ENCODE data around the gene MYBPC2. TPM values are rescaled to one million over a fixed set of nuclear protein-coding genes. Genes with fewer than 3 reads are reported as not detected.
"Not testable (repeated sequence)": the region's sequence is repeated elsewhere in the genome, so short reads cannot be mapped to it uniquely, and the experiment has no call there.

The MYBPC2 gene
- 0.37 TPM for polyA plus RNA-seq
- long read RNA-seq, donor 1: 0 reads
- long read RNA-seq, donor 2: 0 reads
- long read RNA-seq, donor 3: 0 reads
- long read RNA-seq, donor 4: 0 reads
- long read RNA-seq, donor 5: 0 reads
- long read RNA-seq, donor 6: 0 reads
- long read RNA-seq, donor 7: 0 reads
- long read RNA-seq, donor 8, partial matches to known transcripts: 0 of 1 reads
- long read RNA-seq, donor 8, other reads (novel, unspliced or antisense): 0 of 1 reads
- long read RNA-seq, donor 9: 0 reads
- long read RNA-seq, donor 10: 0 reads
- long read RNA-seq, donor 11: 0 reads

DNA sequence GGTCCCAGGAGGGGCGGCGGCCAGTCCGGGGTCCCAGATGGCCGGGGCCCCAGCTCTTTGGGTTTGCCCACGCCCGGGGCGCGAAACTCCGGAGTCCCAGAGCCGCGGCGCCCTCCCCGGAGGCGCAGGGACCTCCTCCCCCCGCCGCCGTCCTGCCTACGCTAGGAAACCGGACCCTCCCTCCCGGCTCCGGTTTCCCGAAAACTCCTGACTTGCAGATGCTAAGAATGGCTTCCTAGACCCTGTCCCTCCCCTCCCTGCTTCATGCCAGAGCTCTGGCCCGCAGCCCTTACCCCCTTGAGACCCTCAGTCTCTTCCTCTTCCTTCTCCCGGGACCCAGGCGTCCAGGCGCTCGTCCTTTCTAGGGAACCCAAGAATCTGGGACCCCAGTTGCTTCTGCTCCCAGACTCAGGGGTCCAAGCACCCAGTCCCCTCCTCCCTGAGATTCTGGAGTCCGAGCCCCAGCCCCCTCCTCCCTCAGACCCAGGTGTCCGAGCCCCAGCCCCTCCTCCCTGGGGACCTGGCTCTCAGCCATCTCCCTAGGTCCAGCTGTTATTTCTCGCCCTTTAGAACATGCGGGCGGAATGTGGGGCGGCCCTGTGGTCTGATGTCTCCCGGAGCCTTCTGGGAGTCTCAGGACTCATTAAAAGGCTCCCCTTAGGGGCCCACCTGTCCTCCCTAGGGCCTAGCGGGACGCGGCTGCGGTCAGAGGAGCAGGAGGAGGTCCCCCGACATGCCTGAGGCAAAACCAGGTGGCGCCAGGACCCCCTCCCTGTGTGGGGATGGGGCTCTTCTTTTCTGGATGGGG is at the start of gene MYBPC2:
Gene MYBPC2, plus strand, starts transcription at position 672 of the 808 bp plus-strand sequence. Its CDS starts 62 bp downstream, at position 734.
- no CpG with 5 or more reads among the region's 40 CpGs for WGBS (ENCODE audit: insufficient coverage, low lambda C conversion rate)
- Histone ChIP-seq H3K9me3 (ENCODE audit: control insufficient read depth, low read depth, low read length) (no peaks in the 10 kb centered on the region), H3K27ac (ENCODE audit: low read length) (no peak within 1 kb of the TSS), H3K27me3 (ENCODE audit: control insufficient read depth, insufficient read depth, low read length) (peaks cover 56% of the 10 kb centered on the region), H3K4me1 (ENCODE audit: control insufficient read depth, insufficient read depth, low read length) (peaks cover 14% of the 10 kb centered on the region), H3K36me3 (ENCODE audit: control insufficient read depth, insufficient read depth, low read length) (no peaks in the 10 kb centered on the region), H3K4me3 (ENCODE audit: low read length) (peak within 1 kb of the TSS; percentile 57)
- peak; percentile 45 to 47 for DNase-seq

DNA sequence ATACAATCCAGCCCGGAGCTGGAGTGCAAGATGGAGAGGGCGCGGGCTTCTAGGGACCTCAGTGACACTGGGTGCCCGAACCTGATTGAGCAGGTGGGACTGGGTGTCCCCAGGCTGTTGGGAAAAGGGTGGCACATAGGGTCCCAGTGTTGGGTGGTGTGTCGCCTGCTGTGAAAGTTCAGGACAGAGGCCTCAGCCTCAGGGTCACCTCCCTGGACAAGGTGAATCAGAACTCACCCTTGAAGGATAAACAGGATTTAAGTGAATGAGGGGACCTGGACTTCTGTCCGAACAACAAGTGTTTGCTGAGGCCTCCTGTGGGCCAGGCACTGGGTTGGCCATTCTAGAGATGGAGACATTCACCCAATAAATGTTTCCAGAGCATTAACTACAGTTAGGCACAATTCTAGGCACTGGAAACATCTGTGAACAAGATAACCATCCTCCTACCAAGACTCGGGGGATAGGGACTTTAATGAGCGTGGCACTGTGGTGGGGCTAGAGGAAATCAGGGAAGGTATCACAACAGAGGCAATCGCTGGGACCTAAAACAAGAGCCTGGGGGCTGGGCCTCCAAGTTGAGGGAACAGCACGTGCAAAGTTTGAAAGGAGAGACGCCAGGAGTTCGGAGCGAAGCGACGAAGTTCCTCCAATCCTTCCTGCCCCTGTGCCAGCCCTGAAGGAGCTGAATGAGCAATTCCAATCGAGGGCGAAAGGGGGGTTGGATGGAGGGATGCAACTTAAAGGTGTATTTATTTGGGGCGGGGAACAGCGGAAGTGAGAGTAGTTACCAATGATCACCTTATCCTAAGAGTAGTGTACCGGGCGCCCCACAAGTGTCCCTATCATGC is 49.5 kb upstream of the MYBPC2 start:
- H3K4me1 ChIP-seq (ENCODE audit: control insufficient read depth, insufficient read depth, low read length): peaks cover 18% of the 10 kb centered on the region
- H3K4me3 ChIP-seq (ENCODE audit: low read length): peak overlapping the region; percentile 74
- peaks cover 53% of the 10 kb centered on the region for H3K36me3 ChIP-seq (ENCODE audit: control insufficient read depth, insufficient read depth, low read length)
- WGBS (ENCODE audit: insufficient coverage, low lambda C conversion rate): no CpG with 5 or more reads among the region's 21 CpGs
- H3K27ac ChIP-seq (ENCODE audit: low read length): peak overlapping the region; percentile 80
- H3K27me3 ChIP-seq (ENCODE audit: control insufficient read depth, insufficient read depth, low read length): no peaks in the 10 kb centered on the region
- H3K9me3 ChIP-seq (ENCODE audit: control insufficient read depth, low read depth, low read length): no peaks in the 10 kb centered on the region
- no peak for DNase-seq

DNA sequence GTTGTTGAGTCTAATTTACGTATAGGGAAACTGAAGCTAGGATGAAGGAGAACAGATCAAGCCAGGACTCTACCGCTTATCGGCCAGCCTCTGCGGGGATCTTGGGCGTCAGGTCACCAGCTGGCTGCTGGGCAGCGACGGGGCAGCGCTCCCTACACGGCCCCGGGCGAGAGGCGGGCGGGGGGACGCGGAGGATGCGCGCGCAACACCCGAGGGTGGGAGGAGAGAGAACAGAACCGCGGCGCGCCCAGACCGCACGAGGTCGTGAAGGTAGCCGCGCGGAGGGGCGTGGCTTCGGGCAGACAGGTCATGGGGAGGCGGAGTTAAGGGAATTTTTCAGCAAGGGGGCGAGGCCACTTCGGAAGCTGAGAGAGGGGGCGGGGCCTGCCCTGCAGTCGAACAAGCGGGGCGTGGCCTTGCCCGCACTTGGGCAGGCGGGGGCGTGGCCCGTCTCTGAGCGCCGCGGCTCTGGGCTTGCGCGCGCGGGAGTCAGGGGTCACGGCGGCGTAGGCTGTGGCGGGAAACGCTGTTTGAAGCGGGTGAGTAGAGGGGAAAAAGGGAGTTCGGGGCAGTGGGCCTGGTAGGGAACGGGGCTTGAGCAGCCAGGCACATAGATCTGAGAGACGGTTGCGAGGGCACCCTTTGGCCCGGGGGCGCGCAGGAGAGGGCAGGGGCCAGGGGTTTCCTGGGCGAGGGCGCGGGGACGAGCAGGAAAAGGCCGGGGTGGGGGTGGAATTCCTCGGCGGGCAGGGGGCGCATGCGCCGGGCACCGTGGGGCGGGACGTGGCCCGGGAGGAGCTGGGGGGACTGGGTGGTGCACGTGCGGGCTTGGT is 48.6 kb upstream of the MYBPC2 start, which contains the start of gene POLD1:
Gene POLD1, plus strand, starts transcription at position 496 of the 833 bp plus-strand sequence. CDS start 14,505 bp downstream, outside the sequence.
- Histone ChIP-seq H3K27me3 (ENCODE audit: control insufficient read depth, insufficient read depth, low read length) (no peaks in the 10 kb centered on the region), H3K4me1 (ENCODE audit: control insufficient read depth, insufficient read depth, low read length) (peaks cover 18% of the 10 kb centered on the region), H3K4me3 (ENCODE audit: low read length) (peak within 1 kb of the TSS; percentile 74), H3K27ac (ENCODE audit: low read length) (peak within 1 kb of the TSS; percentile 80), H3K9me3 (ENCODE audit: control insufficient read depth, low read depth, low read length) (no peaks in the 10 kb centered on the region), H3K36me3 (ENCODE audit: control insufficient read depth, insufficient read depth, low read length) (peaks cover 45% of the 10 kb centered on the region)
- DNase-seq: peak; percentile 97 to 99
- WGBS (ENCODE audit: insufficient coverage, low lambda C conversion rate): 10% methylated on average over 2 of the region's 78 CpGs

DNA sequence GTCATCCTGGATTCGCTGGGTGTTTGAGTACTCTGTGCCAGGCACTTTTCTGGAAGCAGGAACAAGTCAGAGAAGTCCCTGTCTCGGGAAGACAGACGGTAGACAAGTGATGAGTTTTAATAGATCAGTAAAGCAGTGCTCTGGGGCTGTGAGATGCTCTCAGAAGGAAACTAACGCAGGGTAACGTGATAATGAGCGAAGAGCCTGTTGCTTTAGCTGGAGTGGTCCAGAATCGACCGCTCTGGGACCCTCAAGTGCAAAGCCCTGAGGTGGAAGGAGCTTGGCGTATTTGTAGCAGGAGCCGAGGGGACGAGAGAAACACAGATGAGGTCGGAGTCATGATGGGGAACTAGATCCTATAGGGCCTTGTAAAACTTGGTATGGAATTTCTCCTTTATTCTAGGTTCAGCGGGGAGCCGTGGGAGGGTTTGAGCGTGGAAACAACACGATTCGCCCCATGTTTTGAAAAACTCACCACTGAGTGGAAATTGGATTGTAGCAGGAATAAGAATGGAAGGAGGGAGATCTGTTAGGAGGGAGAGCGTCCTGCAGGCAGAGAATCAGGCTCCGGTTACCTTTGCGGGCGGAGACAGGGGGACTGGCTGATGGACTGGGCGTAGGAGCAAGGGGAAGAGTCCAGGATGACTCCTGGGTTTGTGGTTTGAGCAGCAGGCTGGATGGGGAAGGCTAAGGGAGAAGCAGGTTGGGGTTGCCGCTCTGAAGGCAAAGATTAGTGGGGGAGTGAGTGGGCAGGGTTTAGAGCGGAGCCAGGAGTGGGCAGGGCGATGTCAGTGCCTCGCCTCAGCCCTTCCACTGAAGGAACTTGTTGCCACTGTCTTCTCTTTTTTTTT is 47.8 kb upstream of the MYBPC2 start:
- WGBS (ENCODE audit: insufficient coverage, low lambda C conversion rate): no CpG with 5 or more reads among the region's 26 CpGs
- Histone ChIP-seq H3K4me3 (ENCODE audit: low read length) (peak overlapping the region; percentile 74), H3K4me1 (ENCODE audit: control insufficient read depth, insufficient read depth, low read length) (peaks cover 18% of the 10 kb centered on the region), H3K27ac (ENCODE audit: low read length) (peak overlapping the region; percentile 80), H3K9me3 (ENCODE audit: control insufficient read depth, low read depth, low read length) (no peaks in the 10 kb centered on the region), H3K36me3 (ENCODE audit: control insufficient read depth, insufficient read depth, low read length) (peaks cover 36% of the 10 kb centered on the region), H3K27me3 (ENCODE audit: control insufficient read depth, insufficient read depth, low read length) (no peaks in the 10 kb centered on the region)
- DNase-seq: peak in 1 of 2 donors; percentile 20

DNA sequence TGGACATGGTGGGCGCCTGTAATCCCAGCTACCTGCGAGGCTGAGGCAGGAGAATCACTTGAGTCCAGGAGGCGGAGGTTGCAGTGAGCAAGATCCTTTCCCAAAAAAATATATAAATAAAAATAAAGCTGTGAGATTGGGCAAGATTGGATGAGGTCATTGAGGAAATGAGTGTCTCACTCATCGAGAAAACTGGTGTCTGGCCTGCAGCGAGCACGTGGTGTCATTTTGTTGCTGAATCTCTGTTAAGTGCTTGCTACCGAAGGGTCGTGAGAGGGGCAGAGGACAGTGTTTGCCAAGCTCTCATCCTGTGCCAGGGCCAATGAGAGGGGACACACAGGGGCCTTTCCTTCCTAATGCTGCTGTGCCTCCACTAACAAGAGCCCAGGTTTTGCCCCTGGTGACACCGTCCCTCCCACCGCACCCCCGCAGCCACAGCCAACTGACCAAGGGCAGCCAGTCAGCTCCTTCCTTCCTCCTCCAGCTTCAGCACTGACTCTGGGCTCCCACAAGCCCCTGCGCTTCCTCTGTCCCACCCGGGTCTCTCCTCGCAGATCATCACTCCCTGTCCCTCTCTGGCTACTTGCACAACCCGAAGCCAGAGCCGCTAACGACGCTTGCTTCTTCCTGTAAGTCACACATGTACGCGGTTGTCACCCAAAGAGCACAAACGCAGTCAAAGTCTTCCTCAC is 45.4 kb upstream of the MYBPC2 start:
- Histone ChIP-seq H3K27ac (ENCODE audit: low read length) (no peak overlapping the region), H3K27me3 (ENCODE audit: control insufficient read depth, insufficient read depth, low read length) (no peaks in the 10 kb centered on the region), H3K9me3 (ENCODE audit: control insufficient read depth, low read depth, low read length) (peaks cover 3% of the 10 kb centered on the region), H3K4me1 (ENCODE audit: control insufficient read depth, insufficient read depth, low read length) (peaks cover 18% of the 10 kb centered on the region), H3K36me3 (ENCODE audit: control insufficient read depth, insufficient read depth, low read length) (peaks cover 13% of the 10 kb centered on the region), H3K4me3 (ENCODE audit: low read length) (no peak overlapping the region)
- no CpG with 5 or more reads among the region's 21 CpGs for WGBS (ENCODE audit: insufficient coverage, low lambda C conversion rate)
- no peak for DNase-seq

DNA sequence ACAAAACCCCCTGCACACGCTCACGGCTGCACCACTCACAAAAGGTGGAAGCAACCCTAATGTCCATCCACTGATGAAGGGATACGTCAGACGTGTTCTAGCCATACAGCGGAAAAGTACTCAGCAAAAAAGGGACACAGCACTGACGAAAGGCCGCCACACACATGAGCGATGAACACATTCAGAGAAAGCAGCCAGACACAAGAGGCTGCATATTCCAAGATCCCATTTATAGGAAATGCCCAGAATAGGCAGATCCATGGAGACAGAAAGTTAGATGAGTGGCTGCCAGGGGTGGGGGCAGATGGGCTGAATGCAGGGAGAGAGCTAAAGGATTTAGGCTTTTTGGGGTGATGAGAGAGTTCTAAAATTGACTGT is 44.8 kb upstream of the MYBPC2 start:
- Histone ChIP-seq H3K27ac (ENCODE audit: low read length) (no peak overlapping the region), H3K36me3 (ENCODE audit: control insufficient read depth, insufficient read depth, low read length) (peaks cover 10% of the 10 kb centered on the region), H3K4me3 (ENCODE audit: low read length) (no peak overlapping the region), H3K27me3 (ENCODE audit: control insufficient read depth, insufficient read depth, low read length) (no peaks in the 10 kb centered on the region), H3K4me1 (ENCODE audit: control insufficient read depth, insufficient read depth, low read length) (peaks cover 18% of the 10 kb centered on the region), H3K9me3 (ENCODE audit: control insufficient read depth, low read depth, low read length) (peaks cover 3% of the 10 kb centered on the region)
- WGBS (ENCODE audit: insufficient coverage, low lambda C conversion rate): no CpG with 5 or more reads among the region's 8 CpGs
- DNase-seq: no peak

DNA sequence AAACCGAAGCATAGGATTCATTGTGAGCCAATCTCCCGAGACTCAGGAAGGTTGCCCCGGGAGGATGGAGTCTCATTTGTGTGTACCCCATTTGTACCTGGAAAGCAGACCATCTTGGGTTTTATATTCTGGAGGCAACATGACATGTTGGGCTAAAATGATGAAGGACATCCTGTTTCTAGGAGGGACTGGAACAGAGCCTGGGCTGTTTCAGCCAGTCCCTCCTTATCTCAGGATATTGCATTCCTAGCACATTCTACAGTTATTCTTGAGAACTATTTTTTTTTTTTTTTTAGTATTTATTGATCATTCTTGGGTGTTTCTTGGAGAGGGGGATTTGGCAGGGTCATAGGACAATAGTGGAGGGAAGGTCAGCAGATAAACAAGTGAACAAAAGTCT is 42.4 kb upstream of the MYBPC2 start:
- H3K36me3 ChIP-seq (ENCODE audit: control insufficient read depth, insufficient read depth, low read length); DNase-seq; H3K9me3 ChIP-seq (ENCODE audit: control insufficient read depth, low read depth, low read length); H3K27ac ChIP-seq (ENCODE audit: low read length); H3K4me1 ChIP-seq (ENCODE audit: control insufficient read depth, insufficient read depth, low read length); H3K27me3 ChIP-seq (ENCODE audit: control insufficient read depth, insufficient read depth, low read length); H3K4me3 ChIP-seq (ENCODE audit: low read length): not testable (repeated sequence)
- no CpG with 5 or more reads among the region's 3 CpGs for WGBS (ENCODE audit: insufficient coverage, low lambda C conversion rate)

DNA sequence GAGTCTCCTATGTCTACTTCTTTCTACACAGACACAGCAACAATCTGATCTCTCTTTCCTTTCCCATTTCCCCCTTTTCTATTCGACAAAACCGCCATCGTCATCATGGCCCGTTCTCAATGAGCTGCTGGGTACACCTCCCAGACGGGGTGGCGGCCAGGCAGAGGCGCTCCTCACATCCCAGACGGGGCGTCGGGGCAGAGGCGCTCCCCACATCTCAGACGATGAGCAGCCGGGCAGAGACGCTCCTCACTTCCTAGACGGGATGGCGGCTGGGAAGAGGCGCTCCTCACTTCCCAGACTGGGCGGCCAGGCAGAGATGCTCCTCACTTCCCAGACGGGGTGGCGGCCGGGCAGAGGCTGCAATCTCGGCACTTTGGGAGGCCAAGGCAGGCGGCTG is 41.7 kb upstream of the MYBPC2 start:
- H3K9me3 ChIP-seq (ENCODE audit: control insufficient read depth, low read depth, low read length); H3K4me3 ChIP-seq (ENCODE audit: low read length); DNase-seq; H3K27me3 ChIP-seq (ENCODE audit: control insufficient read depth, insufficient read depth, low read length); H3K36me3 ChIP-seq (ENCODE audit: control insufficient read depth, insufficient read depth, low read length); H3K27ac ChIP-seq (ENCODE audit: low read length); H3K4me1 ChIP-seq (ENCODE audit: control insufficient read depth, insufficient read depth, low read length): not testable (repeated sequence)
- 100% methylated on average over 5 of the region's 23 CpGs for WGBS (ENCODE audit: insufficient coverage, low lambda C conversion rate)

DNA sequence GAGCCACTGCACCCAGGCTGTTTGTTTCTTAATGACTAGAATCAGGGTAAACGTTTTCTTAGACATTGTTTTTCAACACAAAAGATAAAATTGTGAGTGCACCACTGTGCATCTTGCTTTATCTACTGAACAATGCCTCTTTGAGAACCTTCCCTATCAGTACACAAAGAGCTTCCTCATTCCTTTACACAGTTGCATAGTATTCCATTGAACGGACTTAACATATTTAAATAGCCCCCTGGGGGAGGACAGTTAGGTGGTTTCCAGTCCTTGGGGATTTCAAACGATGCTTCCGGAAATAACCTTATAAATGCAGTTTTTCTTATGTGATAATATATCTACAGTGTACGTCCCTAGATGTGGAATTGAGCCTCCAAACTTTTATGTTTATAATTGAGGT is 39.9 kb upstream of the MYBPC2 start:
- Histone ChIP-seq H3K27ac (ENCODE audit: low read length) (no peak overlapping the region), H3K9me3 (ENCODE audit: control insufficient read depth, low read depth, low read length) (peaks cover 3% of the 10 kb centered on the region), H3K27me3 (ENCODE audit: control insufficient read depth, insufficient read depth, low read length) (no peaks in the 10 kb centered on the region), H3K36me3 (ENCODE audit: control insufficient read depth, insufficient read depth, low read length) (peaks cover 3% of the 10 kb centered on the region), H3K4me1 (ENCODE audit: control insufficient read depth, insufficient read depth, low read length) (peaks cover 6% of the 10 kb centered on the region), H3K4me3 (ENCODE audit: low read length) (no peak overlapping the region)
- no CpG with 5 or more reads among the region's 5 CpGs for WGBS (ENCODE audit: insufficient coverage, low lambda C conversion rate)
- DNase-seq: no peak
